HG02759 (cell line): ENCODE measurements around the gene DMBT1.

Experiments used
- ATAC-seq: cut with Tn5 transposase; IDR thresholded peaks from one replicate; pipeline ENCODE4 v1.9.1; 2021; ENCODE audit warnings: mild to moderate bottlenecking, moderate library complexity; ENCODE audit not compliant: unreplicated experiment

The DMBT1 gene

DNA sequence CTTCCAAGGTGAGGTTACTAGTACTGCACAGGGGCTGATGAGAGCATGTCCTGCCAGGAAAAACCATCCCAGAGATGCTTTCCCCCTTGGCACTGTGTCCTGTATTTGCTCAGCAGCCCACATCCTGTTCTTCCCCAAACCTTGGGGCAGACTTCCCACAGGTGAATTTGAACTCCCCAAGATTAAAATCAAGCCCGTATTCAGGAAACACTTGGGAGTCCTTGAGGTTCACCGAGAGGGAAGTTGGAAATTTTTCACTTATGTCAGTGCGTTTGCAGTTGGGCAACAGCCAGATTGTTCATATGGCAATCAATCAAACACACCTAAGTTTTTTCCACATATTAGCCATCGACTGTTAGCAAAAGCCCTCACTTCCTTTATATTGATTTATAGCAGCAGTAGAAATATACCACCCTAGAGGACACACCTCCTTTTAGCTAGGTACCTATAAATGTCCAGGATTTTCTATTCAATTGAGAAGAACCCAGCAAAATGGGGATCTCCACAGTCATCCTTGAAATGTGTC lies at the start of gene DMBT1:
Gene DMBT1, plus strand, starts transcription at position 476 of the 526 bp plus-strand sequence. Its CDS starts 17 bp downstream, at position 493.
- no peak for ATAC-seq

DNA sequence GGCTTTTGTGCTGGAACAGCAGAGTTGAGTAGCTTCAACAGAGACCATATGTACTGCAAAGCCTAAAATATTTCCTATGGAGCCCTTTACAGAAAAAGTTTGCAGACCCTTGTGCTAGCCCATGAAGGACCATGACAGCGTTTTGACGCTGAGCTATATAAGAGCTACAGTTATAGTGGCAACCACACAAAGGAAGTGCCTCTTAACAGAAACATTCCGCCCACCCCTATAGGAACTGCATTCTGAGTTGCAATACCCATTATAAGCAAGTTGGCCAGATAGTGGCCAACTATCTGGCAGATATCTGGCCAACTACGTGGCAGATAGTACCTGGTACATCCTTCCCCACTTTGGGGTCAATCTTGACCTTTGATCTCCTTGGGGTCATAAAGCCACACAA lies 47.5 kb upstream of the DMBT1 start:
- ATAC-seq = no peak

GRCh38 chr10:122514045-122514840 lies 46.3 kb upstream of the DMBT1 start:
- no peak for ATAC-seq

- no peak for ATAC-seq
Observed at GRCh38 chr10:122515022-122515424, 45.5 kb upstream of the DMBT1 start.

DNA sequence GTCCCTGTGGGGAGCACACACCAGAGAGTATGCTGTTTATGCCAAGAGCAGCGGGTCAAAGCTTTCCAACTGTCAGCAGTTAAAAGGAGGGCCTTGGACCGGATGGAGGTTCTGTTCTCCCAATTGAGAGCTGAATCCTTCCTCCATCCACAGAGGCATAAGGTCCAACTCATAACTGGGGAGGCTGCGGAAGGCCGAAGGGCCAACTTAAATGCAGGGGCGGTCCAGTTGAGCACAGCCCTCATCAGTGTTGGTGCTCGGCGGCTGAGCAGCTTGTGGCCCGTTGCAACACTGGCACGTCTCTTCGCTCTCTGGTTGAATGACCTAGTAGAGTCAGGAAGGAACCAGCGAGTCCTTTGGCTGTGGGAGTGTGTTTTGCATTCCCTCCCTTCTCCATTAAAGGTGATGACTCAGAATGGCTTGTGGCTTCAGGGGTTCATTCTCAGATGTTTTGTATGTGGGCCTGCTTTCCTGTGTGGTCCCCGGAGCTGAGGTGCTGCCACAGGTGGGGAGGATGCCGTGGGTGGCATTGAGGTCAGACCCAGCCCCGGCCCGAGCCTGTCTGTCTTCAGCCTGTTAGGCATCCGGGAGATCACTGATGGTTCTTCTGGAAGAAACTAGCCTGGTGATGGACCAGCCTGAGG lies 44.8 kb upstream of the DMBT1 start:
- ATAC-seq = peak; percentile 83

DNA sequence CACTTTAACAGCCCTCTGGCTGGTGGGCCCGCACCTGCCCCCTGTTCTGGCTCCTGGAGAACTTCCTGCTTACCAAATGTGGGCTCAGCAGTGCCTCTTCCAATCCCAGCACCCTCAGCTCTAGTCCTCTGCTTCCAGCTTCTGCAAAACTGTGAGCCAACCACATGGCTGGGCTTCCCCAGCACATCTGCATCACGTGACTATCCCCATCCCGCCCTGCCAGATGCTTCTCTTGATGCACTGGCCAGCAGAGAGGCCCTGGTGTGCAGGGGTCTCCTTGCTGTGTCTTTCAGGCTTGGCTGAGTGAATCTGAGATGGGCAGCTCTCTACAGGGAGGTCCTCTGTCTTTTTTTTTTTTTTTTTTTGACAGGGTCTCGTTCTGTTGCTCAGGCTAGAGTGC lies 43.8 kb upstream of the DMBT1 start:
- ATAC-seq = no peak

GRCh38 chr10:122519144-122519543 lies 41.4 kb upstream of the DMBT1 start:
- no peak for ATAC-seq

- ATAC-seq = no peak
Observed at GRCh38 chr10:122519873-122520272, 40.7 kb upstream of the DMBT1 start.

DNA sequence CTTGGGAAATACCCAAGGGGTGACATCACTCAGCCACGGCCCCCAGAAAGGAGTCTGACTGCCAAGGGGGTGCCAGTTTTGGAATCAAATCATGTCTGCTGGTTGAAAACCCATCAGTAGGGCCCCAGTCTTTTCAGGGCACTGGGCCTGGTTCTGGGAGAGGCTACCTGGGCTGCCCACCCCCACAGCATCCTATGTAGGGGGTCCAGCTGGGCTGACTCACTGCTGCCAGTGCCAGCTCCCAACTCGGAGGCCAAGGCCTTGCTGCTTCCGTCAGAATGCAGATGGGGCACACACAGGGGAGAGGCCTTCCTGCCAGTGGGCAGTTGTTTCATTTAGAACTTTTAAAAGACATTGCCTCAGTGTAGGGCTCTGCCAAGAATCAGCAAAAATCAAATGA lies 39.5 kb upstream of the DMBT1 start:
- no peak for ATAC-seq

DNA sequence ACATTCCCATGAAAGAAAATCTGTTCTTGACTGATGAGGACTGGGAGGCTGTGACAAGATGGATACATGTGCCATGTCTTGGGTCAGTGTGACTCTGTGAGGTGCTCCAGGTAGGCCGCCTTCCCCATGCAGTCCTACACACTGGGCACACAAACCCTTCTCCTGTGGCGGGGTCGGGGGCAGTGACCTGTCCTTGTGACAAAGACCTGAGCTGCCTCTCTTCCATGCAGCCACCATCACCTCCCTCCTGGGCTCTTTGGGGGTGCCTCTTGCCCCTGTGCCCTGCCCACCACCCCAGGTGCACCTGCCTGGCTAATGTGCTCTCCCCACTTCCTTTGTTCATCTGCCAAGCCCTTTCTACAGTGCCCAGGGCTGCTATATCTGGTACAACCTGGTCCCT lies 35.7 kb upstream of the DMBT1 start:
- ATAC-seq = no peak

DNA sequence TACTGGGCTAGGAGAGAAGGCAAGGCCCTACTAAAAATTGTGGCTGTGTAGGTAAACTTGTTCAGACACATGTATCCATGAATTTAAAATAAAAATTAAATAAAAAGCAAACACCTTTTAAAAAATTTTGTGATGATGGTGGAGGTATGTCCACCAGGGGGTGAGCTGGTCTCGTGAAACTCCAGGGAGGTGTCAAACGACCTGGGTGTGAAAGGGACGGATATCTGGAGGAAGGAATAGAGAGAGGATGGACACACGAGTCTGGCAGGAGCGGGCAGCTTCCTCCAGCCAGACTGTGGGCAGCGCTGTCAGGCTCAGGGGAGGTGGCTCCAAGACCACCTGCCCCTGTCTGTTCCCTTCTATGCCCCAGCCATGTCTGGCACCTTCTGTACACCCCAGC lies 34.8 kb upstream of the DMBT1 start:
- ATAC-seq = no peak

- ATAC-seq = no peak
Observed at GRCh38 chr10:122526892-122527291, 33.7 kb upstream of the DMBT1 start.

GRCh38 chr10:122530177-122530576 lies 30.4 kb upstream of the DMBT1 start:
- no peak for ATAC-seq

DNA sequence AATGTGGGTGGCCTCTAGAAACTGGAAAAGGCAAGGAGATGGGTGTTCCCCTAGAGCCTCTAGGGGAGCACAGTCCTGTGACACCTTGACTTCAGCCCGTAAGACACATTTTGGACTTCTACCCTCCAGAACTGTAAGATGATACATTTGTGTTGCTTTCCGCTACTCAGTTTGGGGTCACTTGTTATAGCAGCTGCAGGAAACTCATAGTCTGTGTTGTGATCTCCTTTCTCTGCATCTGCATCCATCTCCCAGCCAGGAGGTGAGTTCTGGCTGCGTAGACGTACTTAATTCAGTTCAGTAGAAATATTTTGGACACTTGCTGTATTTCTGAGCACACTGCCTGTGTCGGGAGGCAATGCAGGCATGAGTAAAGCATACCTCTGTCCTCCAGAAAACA lies 29.3 kb upstream of the DMBT1 start:
- ATAC-seq = no peak

DNA sequence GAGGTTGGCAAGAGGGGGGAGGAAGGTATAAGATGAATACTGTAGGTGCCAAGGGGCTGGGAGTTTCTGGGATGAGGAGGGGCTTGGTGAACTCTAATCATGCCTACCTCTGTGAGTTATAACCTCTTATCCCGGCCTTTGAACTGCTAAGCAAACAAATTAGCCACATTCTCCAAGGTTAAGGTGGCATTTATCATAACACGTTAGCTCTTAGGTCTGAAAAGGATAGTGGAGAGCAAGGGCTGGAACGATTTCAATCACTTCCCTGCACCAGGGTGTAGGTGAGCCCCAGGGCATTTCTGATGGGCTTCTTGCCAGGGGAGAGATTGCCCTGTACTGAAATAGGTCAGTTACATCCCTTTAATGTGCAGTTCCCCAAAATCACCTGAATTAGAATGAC lies 28.6 kb upstream of the DMBT1 start:
- ATAC-seq = no peak

GRCh38 chr10:122532601-122533296 lies 27.8 kb upstream of the DMBT1 start:
- no peak for ATAC-seq

DNA sequence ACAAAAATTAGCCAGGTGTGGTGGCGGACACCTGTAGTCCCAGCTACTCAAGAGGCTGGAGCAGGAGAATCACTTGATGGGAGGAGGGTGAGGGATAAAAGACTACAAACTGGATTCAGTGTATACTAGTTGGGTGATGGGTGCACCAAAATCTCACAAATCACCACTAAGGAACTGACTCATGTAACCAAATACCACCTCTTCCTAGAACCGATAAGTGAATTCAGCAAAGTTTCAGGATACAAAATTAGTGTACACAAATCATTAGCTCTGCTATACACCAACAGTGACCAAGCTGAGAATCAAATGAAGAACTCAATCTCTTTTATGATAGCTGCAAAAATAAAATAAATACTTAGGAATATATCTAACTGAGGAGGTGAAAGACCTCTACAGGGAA lies 23.0 kb upstream of the DMBT1 start:
- ATAC-seq = no peak

DNA sequence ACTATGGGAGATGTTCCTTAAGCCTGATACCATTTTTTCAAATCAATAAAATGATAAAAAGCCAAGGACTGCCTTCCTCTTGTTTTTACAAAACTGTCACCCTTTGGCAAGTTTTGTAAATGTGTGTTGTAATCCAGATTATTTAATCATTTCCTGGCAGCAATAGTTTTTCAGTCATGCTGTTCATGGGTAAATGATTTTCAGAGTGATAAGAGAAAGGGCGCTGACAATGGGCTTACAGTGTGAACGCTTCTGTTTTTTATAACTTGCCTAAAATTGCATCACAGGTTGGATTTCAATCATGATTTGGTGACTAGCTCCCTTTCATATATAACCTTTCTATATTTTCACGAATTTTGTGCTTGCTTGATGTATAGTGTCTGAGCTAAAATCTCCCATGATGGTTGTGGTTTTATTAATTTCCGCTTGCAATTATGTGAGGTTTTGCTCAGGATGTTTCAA lies 19.0 kb upstream of the DMBT1 start:
- ATAC-seq = no peak

DNA sequence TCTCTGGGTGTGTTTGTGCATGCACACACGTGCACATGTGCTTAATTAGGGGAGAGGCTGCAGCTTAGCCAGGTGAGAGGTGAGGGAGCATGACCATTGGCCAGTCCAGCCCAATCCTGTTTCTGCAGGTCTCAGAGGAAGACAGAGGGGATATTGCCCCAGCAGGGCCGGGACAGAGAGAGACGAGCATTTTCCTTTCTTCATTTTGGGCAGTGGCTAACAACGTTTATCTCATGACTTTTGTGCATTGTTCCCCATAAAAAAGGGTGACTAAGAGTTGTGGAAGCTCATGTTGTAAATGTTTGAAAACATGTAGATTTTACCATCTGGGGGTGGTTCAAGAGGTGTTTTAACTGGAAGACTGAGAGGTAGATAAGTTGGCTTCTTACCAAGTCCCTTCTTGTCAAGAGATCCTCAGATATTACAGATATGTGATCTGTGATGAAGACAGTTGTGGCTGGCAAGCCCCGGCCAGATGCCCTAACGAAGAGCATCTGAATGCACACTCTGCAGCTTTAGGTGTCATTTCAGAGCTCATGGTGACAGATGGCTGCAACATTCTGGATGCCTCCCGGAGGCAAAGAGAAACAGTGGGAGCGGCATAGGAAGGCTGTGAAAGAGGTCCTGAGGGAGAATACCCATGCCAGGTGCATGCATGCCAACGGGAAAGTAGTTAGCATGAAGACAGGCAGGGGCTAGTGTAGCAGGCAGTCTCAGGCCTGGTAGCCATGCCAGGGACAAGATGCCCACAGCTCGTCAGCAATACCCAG lies 16.7 kb upstream of the DMBT1 start:
- no peak for ATAC-seq

- no peak for ATAC-seq
Observed at GRCh38 chr10:122544493-122544892, 16.1 kb upstream of the DMBT1 start.

DNA sequence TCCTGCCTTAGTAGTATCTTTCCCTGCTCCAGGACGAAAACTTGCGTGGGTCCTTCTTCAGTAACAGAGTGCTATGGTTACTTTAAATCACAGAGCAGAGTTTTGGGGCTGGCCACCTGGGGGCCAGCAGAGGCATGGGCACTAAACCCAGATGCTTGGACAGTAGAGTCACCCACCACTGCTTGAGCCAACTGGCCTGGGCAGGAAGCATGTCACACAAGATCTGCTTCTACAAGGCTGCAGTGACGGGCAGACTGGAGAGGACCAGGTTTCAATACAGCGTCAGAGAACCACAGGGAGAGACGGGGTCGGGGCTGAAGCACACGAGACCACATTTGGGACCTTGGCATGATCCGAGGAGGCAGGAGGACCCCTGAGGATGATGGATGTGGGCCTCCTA lies 14.3 kb upstream of the DMBT1 start:
- no peak for ATAC-seq
